Mesothelial cell of epicardium (in vitro differentiated cells): ENCODE measurements around the gene ZNF684. TPM values are rescaled to one million over a fixed set of nuclear protein-coding genes. Genes with fewer than 3 reads are reported as not detected.

ENCODE experiments used
- DNase-seq, 2 experiments: peaks; one replicate each; pipeline ENCODE4 v3.0.0; 2021; ENCODE audit warnings: low spot score in 2 of 2; ENCODE audit not compliant: unreplicated experiment in 2 of 2
- H3K27ac Mint-ChIP-seq: 2 replicates; pipeline ENCODE4 v1.8.0; 2021; ENCODE audit warnings: mixed read lengths
- H3K27me3 Mint-ChIP-seq: 2 replicates; pipeline ENCODE4 v1.8.0; 2021; ENCODE audit warnings: low read depth, mixed read lengths
- H3K36me3 Mint-ChIP-seq: 2 replicates; pipeline ENCODE4 v1.8.0; 2021; ENCODE audit warnings: mixed read lengths
- H3K4me1 Mint-ChIP-seq: 2 replicates; pipeline ENCODE4 v1.8.0; 2021; ENCODE audit warnings: mixed read lengths
- H3K4me3 Mint-ChIP-seq: 2 replicates; pipeline ENCODE4 v1.8.0; 2021; ENCODE audit warnings: mild to moderate bottlenecking, moderate library complexity, mixed read lengths
- H3K9me3 Mint-ChIP-seq: 2 replicates; pipeline ENCODE4 v1.8.0; 2021; ENCODE audit warnings: mixed read lengths
- total RNA-seq: library from RNA; stranded (reverse); gene quantifications from 3 replicates; pipeline ENCODE4 v1.2.1, GENCODE V29; 2021
- TF ChIP-seq, protein P1 (sequence below): fragments of 200-600 bp; sonication (generic); IDR thresholded peaks from one replicate; pipeline ENCODE4 v1.5.0; 2021; ENCODE audit warnings: antibody characterized with exemption; ENCODE audit not compliant: unreplicated experiment

Gene ZNF684
- total RNA-seq, 1 donor from 2014 or later, result 6.0 TPM

DNA sequence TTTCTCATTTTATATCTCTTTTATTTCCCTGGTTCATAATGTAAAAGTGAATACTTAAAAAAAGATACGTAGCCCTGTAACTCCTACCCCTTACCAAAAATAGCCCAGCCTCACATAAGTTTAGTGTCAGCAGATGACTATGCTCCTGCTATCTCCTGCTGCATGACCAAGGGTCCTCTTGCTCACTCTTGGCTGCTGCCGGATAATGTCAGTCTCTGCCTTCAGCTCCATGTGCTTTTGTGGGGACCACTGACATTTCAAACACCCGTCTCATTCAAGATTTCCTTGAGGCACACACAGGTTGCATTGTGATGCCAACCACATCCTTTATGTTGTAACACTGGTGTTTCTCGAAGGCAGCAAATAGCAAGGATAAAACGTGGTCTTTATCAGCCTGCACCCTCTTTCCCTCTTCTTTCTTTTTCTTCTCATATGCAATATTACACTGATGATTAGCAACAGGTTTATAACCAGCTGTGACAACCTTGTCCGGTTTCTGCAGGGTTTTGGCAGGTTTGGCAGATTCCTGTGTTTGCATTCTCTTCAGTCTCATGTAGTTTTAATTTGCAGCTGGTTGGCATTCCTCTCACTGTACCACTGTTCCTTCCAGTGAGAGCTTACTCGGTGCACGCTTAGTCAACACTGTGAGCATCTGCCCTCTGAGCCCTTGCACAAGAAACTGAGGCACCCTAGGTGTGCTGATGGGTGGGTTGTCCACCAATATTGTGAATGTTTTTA, 62.2 kb downstream of the ZNF684 start:
- DNase-seq, result no peak
- Mint-ChIP-seq H3K27me3 (peaks cover 14% of the 10 kb centered on the region), H3K4me1 (no peaks in the 10 kb centered on the region), H3K4me3 (no peak overlapping the region), H3K27ac (no peak overlapping the region), H3K9me3 (no peaks in the 10 kb centered on the region), H3K36me3 (no peaks in the 10 kb centered on the region)
- TF ChIP-seq, protein P1, sequence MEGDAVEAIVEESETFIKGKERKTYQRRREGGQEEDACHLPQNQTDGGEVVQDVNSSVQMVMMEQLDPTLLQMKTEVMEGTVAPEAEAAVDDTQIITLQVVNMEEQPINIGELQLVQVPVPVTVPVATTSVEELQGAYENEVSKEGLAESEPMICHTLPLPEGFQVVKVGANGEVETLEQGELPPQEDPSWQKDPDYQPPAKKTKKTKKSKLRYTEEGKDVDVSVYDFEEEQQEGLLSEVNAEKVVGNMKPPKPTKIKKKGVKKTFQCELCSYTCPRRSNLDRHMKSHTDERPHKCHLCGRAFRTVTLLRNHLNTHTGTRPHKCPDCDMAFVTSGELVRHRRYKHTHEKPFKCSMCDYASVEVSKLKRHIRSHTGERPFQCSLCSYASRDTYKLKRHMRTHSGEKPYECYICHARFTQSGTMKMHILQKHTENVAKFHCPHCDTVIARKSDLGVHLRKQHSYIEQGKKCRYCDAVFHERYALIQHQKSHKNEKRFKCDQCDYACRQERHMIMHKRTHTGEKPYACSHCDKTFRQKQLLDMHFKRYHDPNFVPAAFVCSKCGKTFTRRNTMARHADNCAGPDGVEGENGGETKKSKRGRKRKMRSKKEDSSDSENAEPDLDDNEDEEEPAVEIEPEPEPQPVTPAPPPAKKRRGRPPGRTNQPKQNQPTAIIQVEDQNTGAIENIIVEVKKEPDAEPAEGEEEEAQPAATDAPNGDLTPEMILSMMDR, result no peak

DNA sequence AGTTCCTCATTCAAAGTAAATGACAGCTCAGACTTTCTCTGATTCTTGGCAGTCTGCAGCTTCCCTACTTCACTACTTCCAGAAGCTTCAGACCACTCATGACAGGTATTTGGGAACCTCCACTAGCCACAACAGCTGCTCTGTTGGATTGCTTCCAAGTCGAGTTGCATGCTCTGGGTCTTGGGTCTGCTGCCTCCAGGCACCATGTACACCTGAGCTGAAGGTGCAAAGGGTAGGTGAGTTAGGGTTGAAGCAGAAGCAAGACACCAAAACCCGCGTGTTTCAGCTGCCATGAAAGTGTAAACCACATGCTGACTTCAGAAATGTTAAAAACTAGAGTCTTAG, 62.7 kb downstream of the ZNF684 start:
- Mint-ChIP-seq H3K36me3 (no peaks in the 10 kb centered on the region), H3K4me1 (no peaks in the 10 kb centered on the region), H3K27ac (no peak overlapping the region), H3K4me3 (no peak overlapping the region), H3K27me3 (peaks cover 16% of the 10 kb centered on the region), H3K9me3 (no peaks in the 10 kb centered on the region)
- TF ChIP-seq, protein P1, result no peak
- DNase-seq, result no peak

DNA sequence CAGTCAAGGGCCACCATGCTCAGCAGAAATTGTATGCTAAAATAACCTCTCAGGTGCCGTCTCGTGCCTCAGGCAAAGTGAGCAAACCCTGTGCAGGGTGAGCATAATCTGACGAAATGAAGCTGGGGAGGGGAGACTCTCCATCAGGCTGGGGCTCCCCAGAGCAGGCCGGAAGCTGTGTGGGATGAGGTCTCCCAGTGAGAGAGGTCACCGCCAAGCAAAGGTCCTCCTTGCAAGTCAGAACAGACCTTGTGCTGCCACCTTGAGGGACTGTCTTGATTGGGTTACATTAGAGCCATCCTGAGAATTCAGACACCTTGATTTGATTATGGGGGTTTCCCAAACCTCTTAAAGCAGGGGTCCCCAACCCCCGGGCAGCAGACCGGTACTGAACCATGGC, 64.2 kb downstream of the ZNF684 start:
- DNase-seq, result no peak
- H3K4me3 Mint-ChIP-seq, result no peak overlapping the region
- TF ChIP-seq, protein P1, result no peak
- no peak overlapping the region for H3K27ac Mint-ChIP-seq
- no peaks in the 10 kb centered on the region for H3K36me3 Mint-ChIP-seq
- no peaks in the 10 kb centered on the region for H3K9me3 Mint-ChIP-seq
- no peaks in the 10 kb centered on the region for H3K4me1 Mint-ChIP-seq
- peaks cover 21% of the 10 kb centered on the region for H3K27me3 Mint-ChIP-seq

Other genes starting within 250 kb of the ZNF684 start
- 45.8 to 50.3 TPM (median 49.9 TPM) in 3 replicates for gene COL9A2, start 214.4 kb upstream of the ZNF684 start, total RNA-seq
- gene SMAP2, start 157.9 kb upstream of the ZNF684 start, total RNA-seq, result 10.9 to 12.4 TPM (median 12.0 TPM) in 3 replicates
- 8.3 to 9.0 TPM (median 8.6 TPM) in 3 replicates for gene ZFP69B, start 81.2 kb upstream of the ZNF684 start, total RNA-seq
- gene ZFP69, start 54.3 kb upstream of the ZNF684 start, total RNA-seq, result 4.3 to 4.7 TPM (median 4.4 TPM) in 3 replicates
- gene EXO5, start 22.9 kb upstream of the ZNF684 start, total RNA-seq, result 15.9 to 16.6 TPM (median 16.5 TPM) in 3 replicates
- gene RIMS3, start 134.0 kb downstream of the ZNF684 start, total RNA-seq, result 12.5 to 13.0 TPM (median 12.9 TPM) in 3 replicates
- 91.0 to 101 TPM (median 91.2 TPM) in 3 replicates for gene NFYC, start 160.1 kb downstream of the ZNF684 start, total RNA-seq